HEK293T (cell line): ENCODE results near the gene LYZL6.

Experiments used
- CTBP1 ChIP-seq: fragments of 450-650 bp; IDR thresholded peaks from 2 replicates; pipeline ENCODE4 v1.6.1; 2016; ENCODE audit warnings: borderline replicate concordance
- ELF4 ChIP-seq: fragments of 450-650 bp; IDR thresholded peaks from 2 replicates; pipeline ENCODE4 v1.6.1; 2017; ENCODE audit warnings: antibody characterized with exemption
- FOXM1 ChIP-seq: fragments of 450-650 bp; IDR thresholded peaks from 2 replicates; pipeline ENCODE4 v1.6.1; 2017; ENCODE audit warnings: mild to moderate bottlenecking, borderline replicate concordance
- HDGF ChIP-seq: fragments of 450-650 bp; IDR thresholded peaks from 2 replicates; pipeline ENCODE4 v1.6.1; 2017; ENCODE audit warnings: antibody characterized with exemption, borderline replicate concordance
- L3MBTL2 ChIP-seq: fragments of 450-650 bp; conservative IDR thresholded peaks from 2 replicates; pipeline ENCODE4 v1.6.1; 2016; ENCODE audit warnings: mild to moderate bottlenecking
- LEF1 ChIP-seq: fragments of 450-650 bp; IDR thresholded peaks from 2 replicates; pipeline ENCODE4 v1.6.1; 2017; ENCODE audit warnings: mild to moderate bottlenecking, borderline replicate concordance
- SUZ12 ChIP-seq: fragments of 450-650 bp; IDR thresholded peaks from 2 replicates; pipeline ENCODE4 v1.6.1; 2016; ENCODE audit warnings: mild to moderate bottlenecking
- TF ChIP-seq, protein P1 (sequence below): fragments of 450-650 bp; IDR thresholded peaks from 2 replicates; pipeline ENCODE4 v1.6.1; 2016

- TF ChIP-seq CTBP1 (no peak), ELF4 (no peak), FOXM1 (no peak), SUZ12 (no peak), HDGF (no peak), LEF1 (no peak), L3MBTL2 (no peak)
- TF ChIP-seq, protein P1, sequence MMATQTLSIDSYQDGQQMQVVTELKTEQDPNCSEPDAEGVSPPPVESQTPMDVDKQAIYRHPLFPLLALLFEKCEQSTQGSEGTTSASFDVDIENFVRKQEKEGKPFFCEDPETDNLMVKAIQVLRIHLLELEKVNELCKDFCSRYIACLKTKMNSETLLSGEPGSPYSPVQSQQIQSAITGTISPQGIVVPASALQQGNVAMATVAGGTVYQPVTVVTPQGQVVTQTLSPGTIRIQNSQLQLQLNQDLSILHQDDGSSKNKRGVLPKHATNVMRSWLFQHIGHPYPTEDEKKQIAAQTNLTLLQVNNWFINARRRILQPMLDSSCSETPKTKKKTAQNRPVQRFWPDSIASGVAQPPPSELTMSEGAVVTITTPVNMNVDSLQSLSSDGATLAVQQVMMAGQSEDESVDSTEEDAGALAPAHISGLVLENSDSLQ = no peak
Measured at GRCh38 chr17:35947156-35947585, 3.7 kb upstream of the LYZL6 start.
